ENCODE results near the gene AK8.

The AK8 gene

GRCh38 chr9:132826621-132827365 lies 51.3 kb downstream of the AK8 start:
- DNase-seq = no peak
- no peak overlapping the region for H3K4me3 ChIP-seq (ENCODE audit: low read depth, low read length)
- H3K9me3 ChIP-seq (ENCODE audit: severe bottlenecking) = no peaks in the 10 kb centered on the region
- H3K27ac ChIP-seq = no peak overlapping the region
- no peaks in the 10 kb centered on the region for H3K27me3 ChIP-seq (ENCODE audit: insufficient read depth, low read depth, severe bottlenecking)
- no peak for TF ChIP-seq CTCF (IDR thresholded peaks at IDR 0.05; ENCODE audit: low read depth, low read length)
- H3K36me3 ChIP-seq = no peaks in the 10 kb centered on the region

- Histone ChIP-seq H3K36me3 (no peaks in the 10 kb centered on the region), H3K27ac (no peak overlapping the region), H3K9me3 (ENCODE audit: severe bottlenecking) (no peaks in the 10 kb centered on the region), H3K4me3 (ENCODE audit: low read depth, low read length) (no peak overlapping the region), H3K27me3 (ENCODE audit: insufficient read depth, low read depth, severe bottlenecking) (no peaks in the 10 kb centered on the region)
- TF ChIP-seq CTCF (IDR thresholded peaks at IDR 0.05; ENCODE audit: low read depth, low read length) = no peak
- DNase-seq = no peak
These were observed 52.0 kb downstream of the AK8 start for GRCh38 chr9:132826131-132826530.

GRCh38 chr9:132825430-132825829 lies 52.7 kb downstream of the AK8 start:
- no peak overlapping the region for H3K27ac ChIP-seq
- no peak for DNase-seq
- TF ChIP-seq CTCF (IDR thresholded peaks at IDR 0.05; ENCODE audit: low read depth, low read length) = no peak
- no peak overlapping the region for H3K4me3 ChIP-seq (ENCODE audit: low read depth, low read length)
- no peaks in the 10 kb centered on the region for H3K27me3 ChIP-seq (ENCODE audit: insufficient read depth, low read depth, severe bottlenecking)
- no peaks in the 10 kb centered on the region for H3K36me3 ChIP-seq
- no peaks in the 10 kb centered on the region for H3K9me3 ChIP-seq (ENCODE audit: severe bottlenecking)

GRCh38 chr9:132824951-132825350 lies 53.1 kb downstream of the AK8 start:
- no peaks in the 10 kb centered on the region for H3K27me3 ChIP-seq (ENCODE audit: insufficient read depth, low read depth, severe bottlenecking)
- no peaks in the 10 kb centered on the region for H3K36me3 ChIP-seq
- TF ChIP-seq CTCF (IDR thresholded peaks at IDR 0.05; ENCODE audit: low read depth, low read length) = no peak
- no peak overlapping the region for H3K27ac ChIP-seq
- no peak for DNase-seq
- H3K9me3 ChIP-seq (ENCODE audit: severe bottlenecking) = no peaks in the 10 kb centered on the region
- H3K4me3 ChIP-seq (ENCODE audit: low read depth, low read length) = no peak overlapping the region

- TF ChIP-seq CTCF (IDR thresholded peaks at IDR 0.05; ENCODE audit: low read depth, low read length) = no peak
- DNase-seq = no peak
- Histone ChIP-seq H3K27ac (no peak overlapping the region), H3K27me3 (ENCODE audit: insufficient read depth, low read depth, severe bottlenecking) (no peaks in the 10 kb centered on the region), H3K4me3 (ENCODE audit: low read depth, low read length) (no peak overlapping the region), H3K36me3 (no peaks in the 10 kb centered on the region), H3K9me3 (ENCODE audit: severe bottlenecking) (no peaks in the 10 kb centered on the region)
These were observed 53.9 kb downstream of the AK8 start for GRCh38 chr9:132824151-132824550.
